ENCODE measurements around the gene PLD6. TPM values are rescaled to one million over a fixed set of nuclear protein-coding genes. Genes with fewer than 3 reads are reported as not detected.
"Not testable (repeated sequence)": the region's sequence is repeated elsewhere in the genome, so short reads cannot be mapped to it uniquely, and the experiment has no call there.

PLD6 gene
- total and polyA plus RNA-seq, 3 donors from 2014 or later, result 39.9 to 44.2 (median 41.5) TPM

DNA sequence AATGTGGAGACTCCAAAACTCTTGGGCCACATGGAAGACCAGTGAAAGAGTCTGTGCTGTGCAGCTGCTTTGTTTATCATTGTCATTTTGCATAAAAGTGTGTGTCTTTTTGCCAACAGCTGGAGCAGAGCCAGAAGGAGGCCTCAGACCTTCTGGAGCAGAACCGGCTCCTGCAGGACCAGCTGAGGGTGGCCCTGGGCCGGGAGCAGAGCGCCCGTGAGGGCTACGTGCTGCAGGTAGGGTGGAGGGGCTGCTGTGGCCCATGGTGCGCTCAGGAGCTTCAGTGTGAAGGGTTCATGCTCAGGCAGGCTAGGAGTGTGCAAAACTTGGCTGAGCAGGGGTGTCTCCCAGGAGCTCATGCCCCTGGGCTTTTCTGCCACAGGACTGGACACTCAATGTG, 45.0 kb downstream of the PLD6 start:
- no peaks in the 10 kb centered on the region for H3K4me1 ChIP-seq
- peaks cover 9% of the 10 kb centered on the region for H3K36me3 ChIP-seq (ENCODE audit: low read depth, missing control alignments)
- TF ChIP-seq POLR2A (IDR thresholded peaks at IDR 0.05), result no peak
- TF ChIP-seq, protein P1, sequence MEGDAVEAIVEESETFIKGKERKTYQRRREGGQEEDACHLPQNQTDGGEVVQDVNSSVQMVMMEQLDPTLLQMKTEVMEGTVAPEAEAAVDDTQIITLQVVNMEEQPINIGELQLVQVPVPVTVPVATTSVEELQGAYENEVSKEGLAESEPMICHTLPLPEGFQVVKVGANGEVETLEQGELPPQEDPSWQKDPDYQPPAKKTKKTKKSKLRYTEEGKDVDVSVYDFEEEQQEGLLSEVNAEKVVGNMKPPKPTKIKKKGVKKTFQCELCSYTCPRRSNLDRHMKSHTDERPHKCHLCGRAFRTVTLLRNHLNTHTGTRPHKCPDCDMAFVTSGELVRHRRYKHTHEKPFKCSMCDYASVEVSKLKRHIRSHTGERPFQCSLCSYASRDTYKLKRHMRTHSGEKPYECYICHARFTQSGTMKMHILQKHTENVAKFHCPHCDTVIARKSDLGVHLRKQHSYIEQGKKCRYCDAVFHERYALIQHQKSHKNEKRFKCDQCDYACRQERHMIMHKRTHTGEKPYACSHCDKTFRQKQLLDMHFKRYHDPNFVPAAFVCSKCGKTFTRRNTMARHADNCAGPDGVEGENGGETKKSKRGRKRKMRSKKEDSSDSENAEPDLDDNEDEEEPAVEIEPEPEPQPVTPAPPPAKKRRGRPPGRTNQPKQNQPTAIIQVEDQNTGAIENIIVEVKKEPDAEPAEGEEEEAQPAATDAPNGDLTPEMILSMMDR (IDR thresholded peaks at IDR 0.05), result no peak
- H3K27me3 ChIP-seq, result no peaks in the 10 kb centered on the region
- H3K27ac ChIP-seq, result no peak overlapping the region
- H3K9me3 ChIP-seq, result no peaks in the 10 kb centered on the region
- DNase-seq, result no peak
- WGBS, 2 donors, result 90 to 94% methylated on average over 5 to 6 of the region's 6 CpGs
- no peak overlapping the region for H3K4me3 ChIP-seq
- intact Hi-C loops (cut with DNase I; ENCODE audit: low total_unique reads), result no loop called here

- H3K27ac ChIP-seq, result no peak overlapping the region
- H3K4me1 ChIP-seq, result no peaks in the 10 kb centered on the region
- no peak for DNase-seq
- TF ChIP-seq POLR2A (IDR thresholded peaks at IDR 0.05), result no peak
- TF ChIP-seq, protein P1 (IDR thresholded peaks at IDR 0.05), result no peak
- intact Hi-C loops (cut with DNase I; ENCODE audit: low total_unique reads), result no loop called here
- H3K36me3 ChIP-seq (ENCODE audit: low read depth, missing control alignments), result peaks cover 9% of the 10 kb centered on the region
- no peak overlapping the region for H3K4me3 ChIP-seq
- WGBS, 2 donors, result 83 to 92% methylated on average over 4 of the region's 4 CpGs
- no peaks in the 10 kb centered on the region for H3K9me3 ChIP-seq
- no peaks in the 10 kb centered on the region for H3K27me3 ChIP-seq
These were observed 46.6 kb downstream of the PLD6 start for GRCh38 chr17:17159571-17159970.

GRCh38 chr17:17158506-17158905, 47.6 kb downstream of the PLD6 start:
- intact Hi-C loops (cut with DNase I; ENCODE audit: low total_unique reads); H3K4me3 ChIP-seq; H3K36me3 ChIP-seq (ENCODE audit: low read depth, missing control alignments); DNase-seq; H3K27ac ChIP-seq; H3K27me3 ChIP-seq; H3K9me3 ChIP-seq; H3K4me1 ChIP-seq: not testable (repeated sequence)
- WGBS, 2 donors, result 94 to 96% methylated on average over 30 to 33 of the region's 33 CpGs

- TF ChIP-seq, protein P1 (IDR thresholded peaks at IDR 0.05), result no peak
- TF ChIP-seq POLR2A (IDR thresholded peaks at IDR 0.05), result no peak
These were observed 49.1 kb downstream of the PLD6 start for GRCh38 chr17:17157041-17157440.

GRCh38 chr17:17156511-17156910, 49.6 kb downstream of the PLD6 start:
- H3K9me3 ChIP-seq, result no peaks in the 10 kb centered on the region
- no peaks in the 10 kb centered on the region for H3K27me3 ChIP-seq
- TF ChIP-seq, protein P1 (IDR thresholded peaks at IDR 0.05), result no peak
- no peak for TF ChIP-seq POLR2A (IDR thresholded peaks at IDR 0.05)
- peaks cover 9% of the 10 kb centered on the region for H3K36me3 ChIP-seq (ENCODE audit: low read depth, missing control alignments)
- WGBS, 2 donors, result 72 to 81% methylated on average over 6 to 10 of the region's 10 CpGs
- no peak overlapping the region for H3K27ac ChIP-seq
- intact Hi-C loops (cut with DNase I; ENCODE audit: low total_unique reads), result no loop called here
- no peak for DNase-seq
- H3K4me3 ChIP-seq, result no peak overlapping the region
- peaks cover 8% of the 10 kb centered on the region for H3K4me1 ChIP-seq

More at GRCh38 chr17:17157041-17157440, 49.1 kb downstream of the PLD6 start:
- Histone ChIP-seq H3K27ac (no peak overlapping the region), H3K9me3 (no peaks in the 10 kb centered on the region), H3K36me3 (ENCODE audit: low read depth, missing control alignments) (peaks cover 9% of the 10 kb centered on the region), H3K4me1 (peaks cover 4% of the 10 kb centered on the region), H3K27me3 (no peaks in the 10 kb centered on the region), H3K4me3 (no peak overlapping the region)
- WGBS, 2 donors, result 82 to 92% methylated on average over 6 of the region's 6 CpGs
- DNase-seq, result no peak
- intact Hi-C loops (cut with DNase I; ENCODE audit: low total_unique reads), result no loop called here

Measured in testis (tissue), 3 donors.